HG03469 (cell line): ENCODE data around the gene MNT.

Experiments used
- ATAC-seq: cut with Tn5 transposase; IDR thresholded peaks from one replicate; pipeline ENCODE4 v1.9.1; 2021; ENCODE audit warnings: mild to moderate bottlenecking, moderate library complexity, moderate number of reproducible peaks; ENCODE audit not compliant: unreplicated experiment

The MNT gene

DNA sequence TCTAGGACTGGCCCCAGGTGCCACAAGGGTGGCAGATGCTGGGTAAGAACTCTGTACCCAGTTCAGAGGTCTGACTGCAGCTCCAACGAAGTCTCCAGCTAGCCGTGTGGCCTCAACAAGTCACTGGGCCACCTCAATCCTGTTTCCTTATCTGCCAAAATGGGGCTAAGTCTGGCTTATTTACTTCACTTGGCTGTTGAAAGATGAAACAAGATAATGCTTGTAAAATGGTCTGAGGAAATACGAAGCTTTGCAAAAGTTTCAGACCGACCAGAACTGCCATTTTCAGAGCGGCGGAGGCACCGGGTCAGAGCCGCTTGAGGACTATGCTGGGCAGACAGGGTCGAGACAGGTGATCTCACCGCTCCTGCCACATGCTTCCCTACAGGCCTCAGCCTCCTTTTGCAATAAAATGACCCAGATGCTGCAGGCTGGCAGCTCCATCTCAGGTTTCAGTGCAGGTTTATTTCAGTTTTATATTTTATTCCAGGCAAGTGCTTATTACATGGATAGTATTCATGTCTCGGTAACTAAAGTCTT lies 17.2 kb downstream of the MNT start:
- no peak for ATAC-seq

GRCh38 chr17:2380950-2381649 lies 19.8 kb downstream of the MNT start:
- ATAC-seq = no peak

DNA sequence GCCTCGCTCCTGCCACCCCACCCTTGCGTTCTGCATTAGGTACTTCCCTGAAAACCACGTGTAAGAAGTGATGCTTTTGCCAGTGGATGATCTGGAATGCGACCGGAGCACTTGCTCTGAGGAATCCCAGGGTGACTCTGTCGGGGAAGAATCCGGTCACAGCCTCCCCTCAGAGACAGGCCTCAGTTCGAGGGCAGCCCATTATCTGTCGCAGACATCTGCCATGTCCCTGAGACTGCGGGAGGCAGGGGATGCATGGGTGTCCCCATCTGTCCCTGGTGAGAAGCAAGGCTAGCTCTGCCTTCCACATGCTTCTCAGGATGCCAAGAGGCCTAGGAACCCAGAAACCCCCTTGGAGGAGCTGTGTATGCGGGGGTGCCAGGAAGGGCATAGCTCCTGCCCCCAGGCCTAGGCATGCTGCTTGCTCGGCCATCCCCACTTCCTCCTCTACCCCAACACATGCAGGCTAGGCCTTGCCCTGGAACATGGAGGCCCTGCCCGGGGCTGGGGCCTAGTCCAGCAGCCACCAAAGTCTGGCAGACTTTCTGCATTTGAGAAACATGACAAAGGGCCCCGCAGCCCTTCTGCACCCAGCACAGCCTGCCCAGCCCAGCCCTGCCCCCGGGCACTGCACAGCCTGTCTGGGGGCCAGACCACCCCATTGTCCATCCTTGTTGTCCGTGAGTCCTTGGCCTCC lies 20.5 kb downstream of the MNT start:
- ATAC-seq = no peak

GRCh38 chr17:2379489-2380225 lies 21.2 kb downstream of the MNT start:
- ATAC-seq = no peak

GRCh38 chr17:2378905-2379304 lies 22.0 kb downstream of the MNT start:
- ATAC-seq = no peak

- no peak for ATAC-seq
Observed at GRCh38 chr17:2377659-2378058, 23.2 kb downstream of the MNT start.

DNA sequence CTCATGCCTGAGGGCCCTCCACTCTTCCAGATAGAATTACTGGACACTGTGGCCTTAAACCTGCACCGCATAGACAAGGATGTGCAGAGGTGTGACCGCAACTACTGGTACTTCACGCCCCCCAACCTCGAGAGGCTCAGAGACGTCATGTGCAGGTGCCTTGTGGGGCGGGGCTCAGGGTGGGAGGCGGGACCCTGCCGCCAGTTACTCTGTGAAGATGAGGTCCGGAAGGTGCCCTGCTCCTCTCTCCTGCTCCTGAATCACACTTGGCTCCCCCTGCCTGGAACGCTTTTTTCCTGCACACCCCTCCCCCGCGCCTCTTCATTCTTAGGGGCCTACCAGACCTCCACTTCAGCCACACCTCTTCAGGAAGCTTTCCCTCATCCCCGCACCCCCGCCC lies 24.8 kb downstream of the MNT start:
- ATAC-seq = no peak

- no peak for ATAC-seq
Observed at GRCh38 chr17:2375406-2375805, 25.5 kb downstream of the MNT start.

GRCh38 chr17:2374549-2375285 lies 26.1 kb downstream of the MNT start:
- ATAC-seq = no peak

- ATAC-seq = no peak
Observed at GRCh38 chr17:2373179-2373578, 27.7 kb downstream of the MNT start.

- ATAC-seq = no peak
Observed at GRCh38 chr17:2372681-2373080, 28.2 kb downstream of the MNT start.

DNA sequence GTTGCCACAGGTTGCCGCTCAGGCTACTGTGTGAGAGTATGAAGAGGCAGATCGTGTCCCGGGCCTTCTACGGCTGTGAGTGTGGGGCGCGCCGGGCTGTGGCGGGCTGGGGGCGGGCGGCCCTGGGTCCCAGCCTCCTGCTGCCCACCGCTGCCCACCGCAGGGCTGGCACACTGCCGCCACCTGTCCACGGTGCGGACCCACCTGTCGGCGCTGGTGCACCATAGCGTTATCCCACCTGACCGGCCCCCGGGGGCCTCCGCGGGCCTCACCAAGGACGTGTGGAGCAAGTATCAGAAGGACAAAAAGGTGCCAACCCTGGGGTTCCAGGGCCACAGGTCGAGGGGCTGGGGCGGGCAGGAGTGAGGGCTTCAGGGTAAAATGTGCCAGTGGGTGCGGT lies 28.7 kb downstream of the MNT start:
- ATAC-seq = no peak

DNA sequence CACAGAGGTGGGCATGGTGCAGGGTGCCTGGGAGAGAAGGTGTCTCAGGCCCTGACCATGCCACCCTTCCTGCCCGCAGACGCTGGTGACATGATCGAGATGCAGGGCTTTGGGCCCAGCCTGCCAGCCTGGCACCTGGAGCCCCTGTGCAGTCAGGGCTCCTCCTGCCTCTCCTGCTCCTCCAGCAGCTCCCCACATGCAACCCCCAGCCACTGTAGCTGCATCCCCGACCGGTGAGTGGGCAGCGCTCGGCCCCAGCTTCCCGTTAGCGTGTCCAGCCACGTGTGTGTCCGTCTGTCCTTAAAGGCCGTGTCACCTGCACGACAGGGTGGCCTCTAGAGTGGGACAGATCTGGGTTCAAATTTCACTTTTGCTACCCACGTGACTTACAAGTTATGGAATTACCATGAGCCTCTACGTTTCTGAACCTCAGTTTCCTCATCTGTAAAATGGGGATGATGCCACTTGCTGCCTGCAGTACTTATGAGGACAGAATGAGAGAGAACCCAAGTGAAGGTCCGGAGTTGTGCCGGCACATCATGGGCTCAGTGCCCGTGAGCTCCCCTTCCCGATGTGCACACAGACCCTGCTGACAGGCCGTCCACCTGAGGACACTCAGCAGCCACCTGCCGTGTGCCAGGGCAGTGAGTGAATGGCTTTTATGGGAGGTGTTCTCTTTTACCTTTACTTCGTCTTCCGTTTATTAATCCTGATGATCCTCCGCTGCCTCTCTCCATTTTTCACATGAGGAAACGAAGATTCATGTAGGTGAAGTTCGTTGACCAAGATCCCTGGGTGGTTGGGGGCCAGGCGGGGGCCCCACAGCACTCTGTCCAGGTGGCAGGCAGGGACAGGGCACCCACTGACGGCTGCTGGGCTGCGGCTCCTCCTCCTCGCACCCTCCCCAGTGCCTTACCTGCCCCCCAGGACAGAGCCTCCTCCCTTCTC lies 29.4 kb downstream of the MNT start:
- no peak for ATAC-seq

DNA sequence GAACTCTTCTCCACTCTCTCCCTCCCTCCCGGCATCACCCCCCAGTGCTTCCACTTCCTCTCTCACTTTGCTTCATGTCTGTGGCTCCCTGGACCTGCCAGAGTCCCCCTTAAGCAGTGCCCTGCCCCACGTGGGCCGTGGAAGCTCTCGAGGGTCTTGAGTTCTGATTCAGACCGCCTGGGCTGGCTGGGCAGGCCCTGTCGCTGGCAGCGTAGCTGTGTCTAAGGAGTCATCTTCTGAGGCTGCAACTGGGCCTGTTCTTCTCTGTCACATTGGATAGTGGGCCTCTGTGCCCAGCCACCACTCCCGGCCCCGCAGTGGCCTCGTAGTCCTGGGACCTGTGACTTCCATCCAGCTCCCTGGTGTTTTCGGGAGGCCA lies 30.7 kb downstream of the MNT start:
- no peak for ATAC-seq

DNA sequence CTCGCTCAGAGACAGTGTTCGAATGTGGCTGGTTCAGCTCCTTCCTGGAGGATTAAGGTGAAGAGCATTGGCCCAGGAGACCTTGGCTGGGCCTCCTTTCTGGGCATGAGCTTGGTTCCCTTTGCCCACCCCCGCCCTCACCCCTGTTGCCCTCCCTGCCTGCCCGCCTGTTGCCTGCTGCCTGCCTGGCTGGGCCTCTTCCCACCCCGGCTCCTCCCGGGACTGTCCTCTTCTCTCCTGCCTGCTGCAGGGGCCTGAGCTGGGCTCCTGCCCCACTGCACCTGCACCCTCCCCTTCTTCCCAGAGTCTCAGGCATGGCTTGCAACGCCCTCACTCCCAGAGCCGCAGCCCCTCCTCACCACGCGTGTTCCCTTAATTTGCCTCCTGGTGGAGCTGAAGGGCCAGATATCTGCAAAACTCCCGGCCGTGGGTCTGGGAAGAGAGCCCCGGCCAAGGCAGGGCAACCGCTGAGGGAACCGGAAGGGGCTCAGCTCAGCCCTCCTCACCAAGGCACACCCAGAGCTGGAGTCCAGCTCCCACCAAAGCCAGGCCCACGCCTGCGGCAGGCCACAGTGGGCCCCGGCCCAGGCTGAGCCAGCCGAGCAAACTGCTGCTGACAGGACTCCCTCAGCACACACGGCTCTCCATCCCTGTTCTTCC lies 31.2 kb downstream of the MNT start:
- no peak for ATAC-seq

GRCh38 chr17:2369039-2369438 lies 31.8 kb downstream of the MNT start:
- ATAC-seq = no peak

DNA sequence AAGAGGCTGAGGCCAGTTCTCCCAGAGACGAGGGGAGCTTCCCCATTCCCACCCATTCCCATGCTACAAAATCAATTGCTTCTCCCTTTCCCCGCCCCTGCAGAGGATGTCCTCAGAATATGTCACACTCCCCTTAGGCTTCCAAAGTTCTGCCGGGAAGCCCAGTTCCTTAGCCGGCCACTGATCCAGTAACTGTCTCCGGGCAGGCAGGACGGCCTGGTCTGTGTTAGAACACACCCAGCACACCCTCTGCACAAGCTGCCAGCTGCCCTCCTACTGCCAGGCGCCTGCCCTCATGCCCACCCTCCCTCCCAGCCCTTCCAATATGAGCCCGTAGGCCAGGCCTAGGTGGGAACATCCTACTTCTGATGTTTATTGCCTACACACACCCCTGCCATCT lies 32.5 kb downstream of the MNT start:
- no peak for ATAC-seq

DNA sequence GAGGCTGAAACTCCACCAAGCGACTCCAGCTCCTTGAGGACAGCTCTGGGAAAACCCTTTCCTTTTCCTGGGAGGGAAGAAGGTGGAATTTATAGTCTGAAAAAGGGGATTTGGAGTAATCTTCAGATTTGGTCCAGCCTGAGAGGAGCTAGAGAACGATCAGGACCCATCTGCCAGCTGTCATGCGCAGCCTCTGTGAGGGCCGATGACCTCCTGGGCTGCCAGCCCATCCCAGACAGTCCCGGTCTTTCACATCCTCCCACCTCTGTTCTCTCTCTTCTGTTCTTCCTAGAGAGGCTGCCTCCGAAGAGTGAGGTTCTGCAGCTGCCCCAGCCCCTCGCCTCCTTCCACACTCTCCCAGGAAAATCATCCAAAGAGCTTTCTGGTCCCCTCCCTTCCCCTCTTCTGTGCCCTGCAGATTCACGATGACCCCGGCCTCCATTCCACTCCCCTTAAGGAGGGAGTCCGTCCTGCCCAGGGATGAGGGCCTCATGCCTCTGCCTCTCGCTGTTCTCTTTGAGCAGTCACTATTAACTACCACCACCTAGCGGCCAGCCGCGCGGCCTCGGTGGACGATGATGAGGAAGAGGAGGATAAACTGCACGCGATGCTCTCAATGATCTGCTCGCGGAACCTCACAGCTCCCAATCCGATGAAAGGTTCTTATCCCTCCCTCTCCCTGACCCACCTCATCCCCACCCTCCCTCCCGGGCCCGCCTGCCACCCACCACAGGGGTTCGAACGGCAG lies 33.9 kb downstream of the MNT start:
- ATAC-seq = no peak

- ATAC-seq = no peak
Observed at GRCh38 chr17:2365132-2365531, 35.7 kb downstream of the MNT start.
